A549 (cell line): ENCODE data around the gene PHF21A. TPM values are rescaled to one million over a fixed set of nuclear protein-coding genes. Genes with fewer than 3 reads are reported as not detected.
A peak's percentile ranks its signal among the peaks of the same experiment; 100 is the strongest.

Experiments
- ATAC-seq, 2 experiments: fragments of 200-7000 bp in 1 of 2; fragments of >200 bp in 1 of 2; cut with Nextera tagmentation in 1 of 2; cut with Tn5 transposase in 1 of 2; 3 replicates each; pipeline versions ENCODE4 v1.8.0 to v1.9.1; 2018 to 2020; ENCODE audit warnings: mild to moderate bottlenecking in 1 of 2, moderate library complexity in 1 of 2
- CTCF ChIA-PET: fragments of 300-600 bp; sonication (Branson Sonifier 250); formaldehyde crosslinking; extraction: SDS; loops from one replicate; lab custom pipeline; 2021; ENCODE audit warnings: antibody characterized with exemption, inconsistent platforms; lab: Yijun Ruan, JAX
- POLR2A ChIA-PET: fragments of 350-600 bp; formaldehyde crosslinking; extraction: SDS; loops from one replicate; lab custom pipeline; 2021; ENCODE audit warnings: antibody characterized with exemption, inconsistent platforms; lab: Yijun Ruan, JAX
- DNase-seq, 2 experiments: peaks; one replicate each; pipeline versions ENCODE4 v3.0.0 to v3.0.0-alpha.2; 2011 to 2016; ENCODE audit warnings: low read depth in 1 of 2, low spot score in 1 of 2
- FAIRE-seq: peaks from 2 replicates; lab custom pipeline; 2011; peaks lifted over from hg19 to GRCh38; lab: Jason Lieb, UNC
- H3K27ac ChIP-seq, 2 experiments: fragments of >200 bp; sonication (Bioruptor Twin); formaldehyde crosslinking; 3 replicates each; pipeline ENCODE4 v1.5.1; 2016 to 2017
- H3K4me1 ChIP-seq: fragments of >200 bp; sonication (Bioruptor Twin); formaldehyde crosslinking; 3 replicates; pipeline ENCODE4 v1.6.1; 2016
- H3K4me2 ChIP-seq: fragments of >200 bp; sonication (Bioruptor Twin); formaldehyde crosslinking; 3 replicates; pipeline ENCODE4 v1.6.1; 2016
- H3K4me3 ChIP-seq: fragments of >200 bp; sonication (Bioruptor Twin); formaldehyde crosslinking; 3 replicates; pipeline ENCODE4 v1.5.1; 2016
- H3K9me3 ChIP-seq: fragments of >200 bp; sonication (Bioruptor Twin); formaldehyde crosslinking; 3 replicates; pipeline ENCODE4 v1.6.1; 2016
- BHLHE40 ChIP-seq: IDR thresholded peaks from 2 replicates; pipeline ENCODE4 v1.6.1; 2012; ENCODE audit warnings: low read depth, low read length, inconsistent platforms
- CBX2 ChIP-seq: fragments of 200-600 bp; sonication (generic); IDR thresholded peaks from 2 replicates; pipeline ENCODE4 v1.6.1; 2016; ENCODE audit warnings: low read depth, mild to moderate bottlenecking, borderline replicate concordance
- CEBPB ChIP-seq, 2 experiments: fragments of >200 bp in 1 of 2; sonication (Bioruptor Twin) in 1 of 2; formaldehyde crosslinking in 1 of 2; IDR thresholded peaks; 2 replicates each; pipeline ENCODE4 v1.6.1; 2012 to 2016
- FOSL2 ChIP-seq, 2 experiments: fragments of 450-650 bp in 1 of 2; fragments of >200 bp in 1 of 2; sonication (Bioruptor Twin) in 1 of 2; formaldehyde crosslinking; IDR thresholded peaks; 2 replicates each; pipeline versions ENCODE4 v1.5.0 to v1.6.1; 2016 to 2020; ENCODE audit warnings: mild to moderate bottlenecking in 1 of 2, moderate library complexity in 1 of 2
- GATA3 ChIP-seq: IDR thresholded peaks from 2 replicates; pipeline ENCODE4 v1.6.1; 2012; ENCODE audit warnings: borderline replicate concordance
- HOXA7 ChIP-seq: fragments of 250-450 bp; sonication (Bioruptor Pico); IDR thresholded peaks from 2 replicates; pipeline ENCODE4 v1.5.0; 2020; ENCODE audit warnings: mild to moderate bottlenecking, moderate library complexity
- HOXB13 ChIP-seq: fragments of 250-450 bp; sonication (Bioruptor Pico); IDR thresholded peaks from 2 replicates; pipeline ENCODE4 v1.5.0; 2020; ENCODE audit warnings: low read depth, mild to moderate bottlenecking, moderate library complexity
- JUN ChIP-seq, 2 experiments: fragments of >200 bp; sonication (Bioruptor Twin); formaldehyde crosslinking; IDR thresholded peaks; 2 replicates in 1 of 2; 3 replicates in 1 of 2; pipeline ENCODE4 v1.6.1; 2016 to 2017
- KDM1A ChIP-seq: fragments of 200-600 bp; sonication (generic); IDR thresholded peaks from 2 replicates; pipeline ENCODE4 v1.6.1; 2016; ENCODE audit warnings: low read depth, mild to moderate bottlenecking
- MAZ ChIP-seq: fragments of 150-350 bp; IDR thresholded peaks from 2 replicates; pipeline ENCODE4 v1.6.1; 2014; ENCODE audit warnings: antibody characterized with exemption, low read depth, low read length, borderline replicate concordance
- MYC ChIP-seq: IDR thresholded peaks from 2 replicates; pipeline ENCODE4 v1.6.1; 2012; ENCODE audit warnings: mild to moderate bottlenecking, inconsistent platforms, low read length, improper control_type of control experiment, borderline replicate concordance
- NFE2L2 ChIP-seq: fragments of 150-350 bp; conservative IDR thresholded peaks from 2 replicates; pipeline ENCODE4 v1.6.1; 2014; ENCODE audit warnings: low read length
- NPAS2 ChIP-seq: fragments of 250-450 bp; sonication (Bioruptor Pico); IDR thresholded peaks from 2 replicates; pipeline ENCODE4 v1.8.0; 2022; ENCODE audit warnings: mild to moderate bottlenecking, moderate library complexity, borderline replicate concordance
- PHF8 ChIP-seq: fragments of 200-600 bp; sonication (generic); IDR thresholded peaks from 2 replicates; pipeline ENCODE4 v1.6.1; 2016; ENCODE audit warnings: low read depth, mild to moderate bottlenecking, antibody characterized with exemption, moderate library complexity, borderline replicate concordance
- RARB ChIP-seq: fragments of 250-450 bp; sonication (Bioruptor Pico); IDR thresholded peaks from 2 replicates; pipeline ENCODE4 v1.8.0; 2021; ENCODE audit warnings: mild to moderate bottlenecking, moderate library complexity
- TFCP2L1 ChIP-seq: fragments of 250-450 bp; sonication (Bioruptor Pico); IDR thresholded peaks from 2 replicates; pipeline ENCODE4 v1.5.0; 2021; ENCODE audit warnings: mild to moderate bottlenecking
- TP53 ChIP-seq: fragments of 250-450 bp; sonication (Bioruptor Pico); IDR thresholded peaks from 2 replicates; pipeline ENCODE4 v1.5.0; 2021; ENCODE audit warnings: mild to moderate bottlenecking, moderate library complexity
- ZNF302 ChIP-seq: fragments of 250-450 bp; sonication (Bioruptor Pico); IDR thresholded peaks from 2 replicates; pipeline ENCODE4 v1.9.0; 2021; ENCODE audit warnings: inconsistent platforms, mild to moderate bottlenecking, moderate library complexity
- ZSCAN20 ChIP-seq: fragments of 250-450 bp; sonication (Bioruptor Pico); IDR thresholded peaks from 2 replicates; pipeline ENCODE4 v1.8.0; 2022; ENCODE audit warnings: mild to moderate bottlenecking, moderate library complexity
- WGBS: methylation state at CpG from one replicate; pipeline ENCODE4 v1.1.6; 2017; ENCODE audit errors: missing lambda C conversion rate; 5-methylcytosine and 5-hydroxymethylcytosine counted together
- polyA plus RNA-seq, 4 experiments: library from polyadenylated mRNA; depleted of rRNA in 3 of 4; stranded (reverse); fragments of >200 nt; fragmentation: RNase III in 1 of 4; extraction: RNeasy Plus Mini Kit Qiagen cat#74134 plus additional on column Dnase treatment in 1 of 4; gene quantifications; 2 replicates in 3 of 4; 3 replicates in 1 of 4; pipeline ENCODE4 v1.2.3, GENCODE V29; 2011 to 2017
- TF ChIP-seq, protein P1 (sequence below): fragments of 450-650 bp; IDR thresholded peaks from 2 replicates; pipeline ENCODE4 v1.6.1; 2014; ENCODE audit warnings: antibody characterized with exemption
- TF ChIP-seq, protein P2 (sequence below): fragments of >200 bp; sonication (Bioruptor Twin); formaldehyde crosslinking; IDR thresholded peaks from 3 replicates; pipeline ENCODE4 v1.5.1; 2016
- TF ChIP-seq, protein P3 (sequence below): fragments of 150-350 bp; IDR thresholded peaks from 2 replicates; pipeline ENCODE4 v1.6.1; 2014; ENCODE audit warnings: low read depth, mild to moderate bottlenecking, low read length

Gene PHF21A
- polyA plus RNA-seq, 2 of the 4 experiments (the other 2 are of a cell fraction) = 20.0 to 31.9 TPM

DNA sequence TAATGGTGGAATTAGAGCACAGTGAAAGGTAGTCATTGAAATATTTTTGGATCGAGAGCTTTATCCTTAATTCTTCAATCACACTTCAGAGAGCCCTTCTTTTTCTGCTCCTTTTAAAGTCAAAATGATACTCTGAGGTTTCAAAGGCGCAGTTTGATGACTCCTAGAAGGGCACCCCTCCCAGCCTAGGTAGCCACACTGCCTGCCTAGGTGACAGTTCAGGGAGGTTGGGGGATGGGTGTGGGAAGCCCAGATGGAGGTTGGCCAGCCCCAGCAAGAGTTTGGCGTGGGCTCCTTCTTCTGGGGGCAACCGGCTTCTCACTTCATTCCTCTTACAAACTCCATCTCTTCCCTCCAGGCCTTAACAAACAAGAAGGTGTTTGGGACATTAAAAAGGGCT, 28.6 kb upstream of the PHF21A start:
- DNase-seq = no peak
- no peak overlapping the region for H3K4me2 ChIP-seq
- H3K9me3 ChIP-seq = peaks cover 3% of the 10 kb centered on the region; the same call in 2 of the 3 replicates
- POLR2A ChIA-PET = interaction anchor here (0.7 kb wide), 1 partner anchor 92 kb away, joined by 10 read pairs; no protein-coding TSS in a partner anchor
- TF ChIP-seq CEBPB (IDR thresholded peaks at IDR 0.05) (no peak), ZSCAN20 (CRISPR knock-in tag) (no peak), JUN (IDR thresholded peaks at IDR 0.05) (no peak), TFCP2L1 (CRISPR knock-in tag) (no peak), CBX2 (no peak), RARB (CRISPR knock-in tag) (no peak), NFE2L2 (no peak), TP53 (CRISPR knock-in tag) (no peak), BHLHE40 (no peak), KDM1A (no peak), GATA3 (no peak), MYC (no peak), HOXB13 (CRISPR knock-in tag) (no peak), ZNF302 (CRISPR knock-in tag) (no peak), NPAS2 (no peak), PHF8 (no peak)
- TF ChIP-seq, protein P1, sequence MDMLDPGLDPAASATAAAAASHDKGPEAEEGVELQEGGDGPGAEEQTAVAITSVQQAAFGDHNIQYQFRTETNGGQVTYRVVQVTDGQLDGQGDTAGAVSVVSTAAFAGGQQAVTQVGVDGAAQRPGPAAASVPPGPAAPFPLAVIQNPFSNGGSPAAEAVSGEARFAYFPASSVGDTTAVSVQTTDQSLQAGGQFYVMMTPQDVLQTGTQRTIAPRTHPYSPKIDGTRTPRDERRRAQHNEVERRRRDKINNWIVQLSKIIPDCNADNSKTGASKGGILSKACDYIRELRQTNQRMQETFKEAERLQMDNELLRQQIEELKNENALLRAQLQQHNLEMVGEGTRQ = no peak
- TF ChIP-seq, protein P2, sequence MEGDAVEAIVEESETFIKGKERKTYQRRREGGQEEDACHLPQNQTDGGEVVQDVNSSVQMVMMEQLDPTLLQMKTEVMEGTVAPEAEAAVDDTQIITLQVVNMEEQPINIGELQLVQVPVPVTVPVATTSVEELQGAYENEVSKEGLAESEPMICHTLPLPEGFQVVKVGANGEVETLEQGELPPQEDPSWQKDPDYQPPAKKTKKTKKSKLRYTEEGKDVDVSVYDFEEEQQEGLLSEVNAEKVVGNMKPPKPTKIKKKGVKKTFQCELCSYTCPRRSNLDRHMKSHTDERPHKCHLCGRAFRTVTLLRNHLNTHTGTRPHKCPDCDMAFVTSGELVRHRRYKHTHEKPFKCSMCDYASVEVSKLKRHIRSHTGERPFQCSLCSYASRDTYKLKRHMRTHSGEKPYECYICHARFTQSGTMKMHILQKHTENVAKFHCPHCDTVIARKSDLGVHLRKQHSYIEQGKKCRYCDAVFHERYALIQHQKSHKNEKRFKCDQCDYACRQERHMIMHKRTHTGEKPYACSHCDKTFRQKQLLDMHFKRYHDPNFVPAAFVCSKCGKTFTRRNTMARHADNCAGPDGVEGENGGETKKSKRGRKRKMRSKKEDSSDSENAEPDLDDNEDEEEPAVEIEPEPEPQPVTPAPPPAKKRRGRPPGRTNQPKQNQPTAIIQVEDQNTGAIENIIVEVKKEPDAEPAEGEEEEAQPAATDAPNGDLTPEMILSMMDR = no peak
- TF ChIP-seq, all 56 proteins: peak for 0
- WGBS = 77% methylated on average over 4 of the region's 4 CpGs
- H3K4me3 ChIP-seq = no peak overlapping the region
- no peaks in the 10 kb centered on the region for H3K4me1 ChIP-seq
- H3K27ac ChIP-seq = no peak overlapping the region
- CTCF ChIA-PET = interaction anchor here (0.6 kb wide), 1 partner anchor 733 kb away, joined by 3 read pairs; no protein-coding TSS in a partner anchor
- no peak for FAIRE-seq
- no peak for ATAC-seq

DNA sequence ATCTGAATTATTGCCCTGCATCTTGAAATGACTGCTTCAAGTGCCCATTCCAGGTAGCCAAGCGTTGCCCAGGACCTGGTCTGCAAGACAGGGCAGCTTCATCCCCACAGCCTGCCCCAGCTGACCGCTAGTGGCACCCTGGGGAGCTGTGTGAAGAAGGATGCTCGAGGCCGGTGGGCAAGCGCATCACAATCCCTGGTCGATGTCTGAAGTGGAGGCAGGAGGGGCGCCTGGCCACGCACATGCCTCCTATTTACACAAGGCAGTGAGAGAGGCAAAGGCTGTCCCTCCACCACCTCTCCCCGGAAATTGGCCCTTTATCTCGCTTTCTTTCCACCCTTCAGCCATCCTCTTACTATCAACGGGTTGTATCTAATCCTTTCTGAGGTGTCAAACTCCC, 28.1 kb upstream of the PHF21A start:
- TF ChIP-seq, protein P3, sequence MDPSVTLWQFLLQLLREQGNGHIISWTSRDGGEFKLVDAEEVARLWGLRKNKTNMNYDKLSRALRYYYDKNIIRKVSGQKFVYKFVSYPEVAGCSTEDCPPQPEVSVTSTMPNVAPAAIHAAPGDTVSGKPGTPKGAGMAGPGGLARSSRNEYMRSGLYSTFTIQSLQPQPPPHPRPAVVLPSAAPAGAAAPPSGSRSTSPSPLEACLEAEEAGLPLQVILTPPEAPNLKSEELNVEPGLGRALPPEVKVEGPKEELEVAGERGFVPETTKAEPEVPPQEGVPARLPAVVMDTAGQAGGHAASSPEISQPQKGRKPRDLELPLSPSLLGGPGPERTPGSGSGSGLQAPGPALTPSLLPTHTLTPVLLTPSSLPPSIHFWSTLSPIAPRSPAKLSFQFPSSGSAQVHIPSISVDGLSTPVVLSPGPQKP = no peak
- no peak for TF ChIP-seq GATA3
- no peak for TF ChIP-seq FOSL2 (IDR thresholded peaks at IDR 0.05)
- TF ChIP-seq FOSL2 (CRISPR knock-in tag; IDR thresholded peaks at IDR 0.05) = no peak
- no peak for TF ChIP-seq MAZ
- TF ChIP-seq HOXA7 (CRISPR knock-in tag) = no peak
- 47% methylated on average over 11 of the region's 11 CpGs for WGBS
- no peak for FAIRE-seq
- Histone ChIP-seq H3K4me1 (no peaks in the 10 kb centered on the region), H3K4me3 (no peak overlapping the region), H3K9me3 (peaks cover 3% of the 10 kb centered on the region; the same call in 2 of the 3 replicates), H3K4me2 (no peak overlapping the region), H3K27ac (no peak overlapping the region)
- peak; percentile 54; a peak in 4 of 6 replicates for ATAC-seq
- DNase-seq = no peak
- POLR2A ChIA-PET = no interaction called here
- CTCF ChIA-PET = interaction anchor here (0.6 kb wide), 1 partner anchor 732 kb away, joined by 3 read pairs; no protein-coding TSS in a partner anchor
